GM19240 (cell line): Measurements from ENCODE around the gene FRMD4A.

Experiments
- DNase-seq: peaks from one replicate; pipeline ENCODE4 v3.0.0; 2011; ENCODE audit warnings: low spot score; ENCODE audit not compliant: insufficient read length

The FRMD4A gene

GRCh38 chr10:13823709-13824405 lies 506.9 kb downstream of the FRMD4A start:
- no peak for DNase-seq

- no peak for DNase-seq
Observed at GRCh38 chr10:13823096-13823708, 507.5 kb downstream of the FRMD4A start.

DNA sequence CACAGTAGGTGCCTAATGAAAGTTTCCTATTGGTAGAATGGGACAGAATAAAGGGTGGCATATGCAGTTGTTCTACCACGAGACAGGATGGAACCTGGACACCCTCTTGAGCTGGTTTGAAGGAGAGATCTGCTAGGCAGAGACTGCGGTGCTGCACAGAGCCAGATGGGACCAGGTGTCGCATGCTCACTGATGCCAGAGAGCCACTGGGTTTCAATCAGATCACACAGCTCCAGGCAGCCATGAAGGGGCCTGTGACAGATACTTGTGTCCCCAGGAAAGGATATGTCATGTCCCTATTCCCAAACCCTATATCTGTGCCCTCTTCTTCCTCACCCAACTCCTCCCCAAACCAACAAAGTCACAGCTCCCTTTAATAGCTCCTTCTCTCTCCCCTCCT lies 508.2 kb downstream of the FRMD4A start:
- DNase-seq = no peak

DNA sequence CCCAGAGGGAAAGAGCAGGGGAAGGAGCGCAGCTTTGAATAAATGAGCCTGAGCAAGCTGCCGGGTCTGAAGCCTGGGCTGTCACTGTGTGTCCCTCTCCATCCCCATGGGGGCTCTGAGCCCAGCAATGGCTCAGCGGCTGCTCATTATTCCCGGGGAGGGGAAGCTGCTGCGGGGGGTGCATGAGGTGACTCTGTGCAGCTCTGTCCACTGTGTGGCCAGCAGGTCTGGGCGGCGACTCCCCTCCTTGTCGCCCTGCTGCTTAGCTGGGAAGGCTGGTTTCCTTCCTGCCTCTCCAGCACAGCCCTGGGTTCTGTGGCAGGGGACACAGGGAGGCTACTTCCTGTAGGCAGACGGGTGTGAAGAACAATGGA lies 509.8 kb downstream of the FRMD4A start:
- no peak for DNase-seq

DNA sequence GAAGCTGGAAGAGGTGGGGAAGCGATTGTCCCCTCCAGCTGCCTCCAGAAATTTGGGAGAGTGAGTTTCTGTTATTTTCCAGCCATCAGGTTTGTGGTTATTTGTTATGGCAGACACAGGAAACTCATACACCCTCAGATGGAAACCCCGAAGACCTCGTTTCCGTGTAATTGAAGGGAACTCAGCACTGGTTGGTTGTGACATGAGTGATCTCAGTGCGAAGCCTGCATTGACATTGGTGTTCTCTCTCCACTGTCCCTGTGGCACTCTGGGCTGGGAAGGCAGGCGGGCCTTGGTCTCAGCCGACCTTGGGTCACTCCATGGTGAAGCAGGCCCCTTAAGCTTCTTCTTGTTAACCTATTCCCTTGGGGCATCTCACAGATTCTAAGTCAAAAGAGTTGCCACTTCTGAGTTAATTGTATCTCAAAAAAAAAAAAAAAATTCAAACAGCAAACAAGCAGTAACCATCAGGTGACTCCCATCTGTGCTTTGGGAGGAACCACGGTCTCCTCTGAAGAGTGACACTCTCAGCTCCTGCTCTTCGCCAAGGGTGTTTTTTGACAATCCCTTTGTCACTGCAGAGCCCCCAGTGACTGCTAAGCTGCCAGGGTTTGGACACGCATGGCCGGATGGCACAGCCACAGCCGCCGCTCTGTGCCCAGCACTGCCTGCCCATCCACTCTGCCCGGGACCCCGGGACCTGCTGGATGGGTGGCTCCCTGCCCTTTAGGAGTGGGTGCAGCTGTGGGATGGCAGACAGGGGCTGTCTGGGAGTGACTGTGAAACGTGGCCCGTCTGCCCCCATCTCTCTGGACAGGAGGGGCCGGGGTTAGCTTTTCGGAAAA lies 510.4 kb downstream of the FRMD4A start:
- no peak for DNase-seq

- no peak for DNase-seq
Observed at GRCh38 chr10:13816195-13816925, 514.4 kb downstream of the FRMD4A start.

DNA sequence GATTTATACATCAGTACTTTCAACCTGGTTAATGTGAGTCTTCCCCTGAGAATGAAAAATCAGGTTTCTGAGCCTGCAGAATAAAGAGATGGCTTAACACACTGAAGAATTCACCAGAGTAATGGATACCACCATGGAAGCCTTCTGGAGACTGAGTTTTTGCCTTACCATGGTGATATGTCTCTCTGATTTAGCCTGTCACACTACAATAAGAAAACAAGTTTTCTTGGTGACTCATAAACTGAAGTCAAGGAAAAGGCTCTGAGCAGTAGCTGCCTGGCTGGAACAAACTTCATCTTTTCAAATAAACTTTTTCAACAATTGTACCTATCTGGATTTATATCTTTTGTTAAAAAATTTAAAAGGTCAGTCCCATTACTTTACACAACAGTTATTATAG lies 515.0 kb downstream of the FRMD4A start:
- DNase-seq = no peak

- no peak for DNase-seq
Observed at GRCh38 chr10:13813550-13813949, 517.2 kb downstream of the FRMD4A start.

DNA sequence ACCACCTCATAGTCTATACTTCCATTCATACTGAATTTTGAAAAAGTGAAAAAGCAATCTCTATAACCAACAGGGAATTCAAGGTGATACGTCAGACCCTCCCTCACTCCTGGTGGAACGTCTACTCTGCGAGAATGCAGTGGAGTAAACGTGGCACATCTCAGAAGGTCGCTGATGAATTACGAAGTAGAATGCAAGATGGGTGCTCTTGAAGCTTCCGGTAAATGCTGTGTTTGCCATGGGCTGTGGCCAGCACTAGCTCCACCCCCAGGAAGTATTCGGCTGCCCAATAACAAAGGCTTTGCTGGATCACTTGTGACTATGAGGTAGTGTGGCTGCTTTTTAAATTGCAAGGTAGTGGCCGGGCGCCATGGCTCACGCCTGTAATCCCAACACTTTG lies 517.9 kb downstream of the FRMD4A start:
- no peak for DNase-seq

DNA sequence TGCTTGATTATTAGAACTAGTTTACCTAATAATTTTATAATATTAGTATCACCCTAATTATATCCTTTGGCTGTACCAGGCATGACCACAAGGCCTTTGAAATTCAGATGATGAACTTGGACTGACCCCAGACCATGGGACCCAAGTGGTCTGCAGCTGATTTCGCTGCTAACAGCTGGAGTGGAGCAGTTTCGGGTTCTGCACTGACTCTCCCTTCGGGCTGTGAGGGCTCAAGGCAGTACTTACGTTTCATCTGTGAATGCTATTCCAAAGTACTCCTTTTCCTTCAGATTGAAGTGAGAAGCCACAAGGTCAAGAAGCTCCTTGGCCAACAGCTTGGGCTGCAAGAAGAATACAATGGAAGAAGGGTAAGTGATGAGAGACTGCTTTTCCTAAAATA lies 520.2 kb downstream of the FRMD4A start:
- DNase-seq = no peak

- DNase-seq = no peak
Observed at GRCh38 chr10:13809427-13809826, 521.3 kb downstream of the FRMD4A start.

GRCh38 chr10:13808556-13809391 lies 522.0 kb downstream of the FRMD4A start:
- DNase-seq = no peak

DNA sequence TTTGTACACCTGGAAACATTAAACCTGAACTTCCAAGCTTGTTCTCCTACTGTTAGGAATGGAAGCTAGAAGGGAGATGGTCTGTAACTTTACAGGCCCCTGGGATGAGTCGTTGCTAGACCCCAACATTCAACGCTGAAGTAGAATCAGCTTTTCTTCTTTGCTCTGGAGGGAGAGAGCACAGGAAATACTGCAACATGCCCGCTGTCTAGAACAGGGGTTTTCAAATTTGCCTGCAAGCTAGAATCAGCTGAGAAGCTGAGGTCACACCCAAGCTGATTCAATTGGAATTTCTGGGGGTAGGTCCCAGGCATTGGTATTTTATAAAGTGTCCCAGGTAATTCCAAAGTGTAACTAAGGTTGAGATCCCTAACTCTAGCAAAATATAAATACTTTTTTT lies 524.3 kb downstream of the FRMD4A start:
- DNase-seq = no peak

GRCh38 chr10:13803566-13804554 lies 526.9 kb downstream of the FRMD4A start:
- DNase-seq = no peak

- no peak for DNase-seq
Observed at GRCh38 chr10:13801907-13802288, 528.8 kb downstream of the FRMD4A start.

DNA sequence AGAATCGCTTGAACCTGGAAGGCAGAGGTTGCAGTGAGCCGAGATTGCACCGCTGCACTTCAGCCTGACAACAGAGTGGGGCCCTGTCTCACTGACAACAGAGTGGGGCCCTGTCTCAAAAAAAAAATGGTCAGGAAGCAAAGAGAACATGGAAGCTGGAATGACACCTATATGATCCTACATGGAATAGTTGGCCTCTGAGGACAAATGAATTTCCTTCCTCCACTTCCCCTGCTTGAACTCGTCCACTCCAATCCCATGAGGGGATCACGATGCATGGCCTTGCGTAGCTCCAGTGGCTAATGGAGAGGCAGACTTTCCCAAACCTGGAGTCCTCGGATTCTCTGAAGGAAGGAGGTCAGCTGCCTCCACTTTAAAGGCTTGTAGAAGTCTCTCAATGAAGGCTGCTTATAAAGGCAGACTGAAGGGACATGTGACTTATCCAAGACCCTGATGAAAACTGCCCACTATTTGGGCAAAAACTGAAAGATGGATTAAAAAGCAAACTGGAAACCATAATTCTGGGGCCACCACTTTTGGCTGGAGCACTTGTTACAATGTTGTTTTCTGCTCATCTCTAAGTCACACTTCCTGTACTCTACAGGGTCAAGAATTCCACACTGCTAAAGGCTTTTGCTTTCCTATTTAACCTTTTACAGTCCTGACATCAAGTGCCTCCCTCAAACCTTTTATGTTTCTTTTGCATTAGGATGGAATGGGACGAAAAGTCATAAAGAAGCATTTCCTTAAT lies 529.4 kb downstream of the FRMD4A start:
- no peak for DNase-seq

GRCh38 chr10:13797164-13797563 lies 533.6 kb downstream of the FRMD4A start:
- DNase-seq = no peak

- DNase-seq = no peak
Observed at GRCh38 chr10:13795653-13796555, 534.8 kb downstream of the FRMD4A start.
